ENCODE data around the gene KAZN.

The KAZN gene

GRCh38 chr1:14718476-14718875, 120.0 kb downstream of the KAZN start:
- DNase-seq, result no peak

- DNase-seq, result no peak
Observed at GRCh38 chr1:14723401-14723800, 124.9 kb downstream of the KAZN start.

GRCh38 chr1:14724246-14724645, 125.8 kb downstream of the KAZN start:
- DNase-seq, result no peak

- DNase-seq, result no peak
Observed at GRCh38 chr1:14724678-14725077, 126.2 kb downstream of the KAZN start.

GRCh38 chr1:14725238-14725637, 126.8 kb downstream of the KAZN start:
- DNase-seq, result no peak

- DNase-seq, result no peak
Observed at GRCh38 chr1:14725695-14726094, 127.2 kb downstream of the KAZN start.

- DNase-seq, result no peak
Observed at GRCh38 chr1:14726606-14727005, 128.1 kb downstream of the KAZN start.

GRCh38 chr1:14728516-14728915, 130.0 kb downstream of the KAZN start:
- DNase-seq, result no peak

- DNase-seq, result no peak
Observed at GRCh38 chr1:14732728-14733047, 134.2 kb downstream of the KAZN start.

GRCh38 chr1:14733048-14733778, 134.7 kb downstream of the KAZN start:
- DNase-seq, result peak; percentile 66

GRCh38 chr1:14733779-14734140, 135.3 kb downstream of the KAZN start:
- no peak for DNase-seq

GRCh38 chr1:14735841-14736240, 137.4 kb downstream of the KAZN start:
- peak; percentile 26 for DNase-seq

GRCh38 chr1:14737561-14738094, 139.1 kb downstream of the KAZN start:
- DNase-seq, result peak; percentile 18

GRCh38 chr1:14738235-14738634, 139.8 kb downstream of the KAZN start:
- peak; percentile 97 for DNase-seq

- DNase-seq, result no peak
Observed at GRCh38 chr1:14738647-14739046, 140.2 kb downstream of the KAZN start.

GRCh38 chr1:14739082-14739832, 140.8 kb downstream of the KAZN start:
- no peak for DNase-seq

GRCh38 chr1:14740016-14740415, 141.5 kb downstream of the KAZN start:
- no peak for DNase-seq

GRCh38 chr1:14741082-14741481, 142.6 kb downstream of the KAZN start:
- no peak for DNase-seq

GRCh38 chr1:14741532-14741931, 143.0 kb downstream of the KAZN start:
- DNase-seq, result no peak

- no peak for DNase-seq
Observed at GRCh38 chr1:14742181-14742980, 143.9 kb downstream of the KAZN start.

- DNase-seq, result no peak
Observed at GRCh38 chr1:14743368-14743767, 144.9 kb downstream of the KAZN start.

GRCh38 chr1:14745001-14745720, 146.7 kb downstream of the KAZN start:
- DNase-seq, result peak; percentile 83

- no peak for DNase-seq
Observed at GRCh38 chr1:14745789-14746188, 147.3 kb downstream of the KAZN start.

Data from NCI-H1105 treated with DMSO at 0.1 percent for 48 hours (cell line).